HG02610 (cell line): ENCODE results near the gene RNMT.
"Not testable (repeated sequence)": the region's sequence is repeated elsewhere in the genome, so short reads cannot be mapped to it uniquely, and the experiment has no call there.

Experiments used
- ATAC-seq: cut with Tn5 transposase; IDR thresholded peaks from one replicate; pipeline ENCODE4 v1.9.1; 2021; ENCODE audit warnings: mild to moderate bottlenecking, moderate library complexity; ENCODE audit not compliant: unreplicated experiment

Gene RNMT

GRCh38 chr18:13730481-13730880 is 4.0 kb downstream of the RNMT start:
- ATAC-seq: no peak

DNA sequence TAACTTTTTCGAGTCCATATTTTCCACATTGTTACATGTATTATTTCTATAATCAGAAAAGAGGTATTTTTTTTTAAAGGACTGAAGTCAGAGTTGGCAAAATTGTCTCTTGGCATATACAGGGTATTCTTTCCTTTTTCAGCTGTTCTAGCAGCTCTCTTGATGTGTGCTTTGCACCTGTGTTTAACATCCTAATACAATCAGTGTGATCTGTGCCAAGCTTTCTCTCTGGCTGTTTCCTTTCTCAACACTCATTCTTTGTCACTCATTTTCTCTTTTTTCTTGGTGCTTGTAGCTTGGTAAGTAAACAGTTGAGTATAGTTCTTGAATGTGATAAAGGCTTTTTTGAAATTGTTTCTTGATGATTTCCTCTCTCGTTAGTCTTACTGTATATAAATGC is 9.2 kb downstream of the RNMT start:
- no peak for ATAC-seq

GRCh38 chr18:13745696-13746095 is 19.2 kb downstream of the RNMT start:
- no peak for ATAC-seq

DNA sequence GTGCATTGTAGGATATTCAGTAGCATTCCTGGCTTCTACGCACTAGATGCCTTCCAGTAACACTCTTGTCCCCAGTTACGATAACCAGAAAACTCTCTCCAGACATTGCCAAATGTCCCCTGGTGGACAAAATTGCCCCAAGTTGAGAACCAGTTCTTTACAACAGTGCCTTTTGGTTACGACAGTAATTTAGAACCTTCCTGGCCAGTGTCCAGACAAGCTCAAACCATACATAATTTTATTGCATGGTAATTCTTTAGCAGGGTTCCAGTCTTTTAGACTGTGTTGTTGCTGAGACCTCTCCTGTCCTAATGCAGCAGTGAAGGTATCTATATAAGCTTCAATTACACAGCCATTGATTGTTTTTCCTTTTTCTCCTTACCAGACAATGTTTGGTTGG is 20.2 kb downstream of the RNMT start:
- ATAC-seq: no peak

- ATAC-seq: not testable (repeated sequence)
Measured at GRCh38 chr18:13751599-13751998, 25.1 kb downstream of the RNMT start.

DNA sequence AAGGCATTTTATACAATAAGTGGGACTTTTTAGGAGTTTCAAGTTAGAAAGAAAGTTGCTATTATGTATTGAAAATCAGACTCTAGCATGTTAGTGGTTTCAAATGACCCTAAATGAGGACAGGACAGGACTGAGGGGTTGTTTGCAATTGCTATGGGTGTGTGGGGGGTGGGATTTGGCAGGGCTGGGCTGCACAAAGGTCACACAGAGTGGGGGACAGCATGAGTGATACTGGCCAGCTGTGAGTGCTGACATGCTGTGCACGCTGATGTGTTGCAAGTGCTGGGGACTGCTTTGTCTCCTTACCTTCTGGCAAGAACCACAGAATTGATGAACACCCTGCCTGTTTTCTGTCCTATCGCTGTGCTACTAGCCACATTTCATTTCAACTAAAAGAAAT is 29.8 kb downstream of the RNMT start:
- no peak for ATAC-seq

GRCh38 chr18:13756671-13757070 is 30.2 kb downstream of the RNMT start:
- no peak for ATAC-seq

- no peak for ATAC-seq
Measured at GRCh38 chr18:13758622-13759021, 32.1 kb downstream of the RNMT start.

GRCh38 chr18:13760047-13760446 is 33.6 kb downstream of the RNMT start:
- ATAC-seq: no peak

GRCh38 chr18:13762690-13763439 is 36.4 kb downstream of the RNMT start:
- no peak for ATAC-seq

- no peak for ATAC-seq
Measured at GRCh38 chr18:13775058-13775457, 48.6 kb downstream of the RNMT start.

GRCh38 chr18:13791181-13791580 is 64.7 kb downstream of the RNMT start:
- ATAC-seq: no peak

DNA sequence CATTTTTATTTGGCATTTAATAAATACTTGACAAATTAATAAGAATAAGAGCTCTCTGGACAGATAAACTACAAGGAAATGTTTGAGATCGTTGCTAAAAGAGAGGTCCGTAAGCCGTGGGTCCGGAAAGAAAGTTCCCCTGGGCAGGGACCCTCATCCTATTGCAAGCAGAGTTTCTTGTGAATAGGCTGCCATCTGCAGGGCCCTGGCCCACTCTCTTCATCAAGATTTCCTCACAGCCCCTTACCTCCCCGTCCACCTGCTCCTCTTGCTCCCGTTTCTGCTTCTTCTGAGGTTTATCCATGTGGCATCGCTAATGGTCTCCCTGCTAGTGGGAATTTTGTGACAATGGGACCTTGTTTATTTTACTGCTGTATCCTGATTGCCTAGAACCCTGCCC is 67.3 kb downstream of the RNMT start:
- ATAC-seq: no peak

DNA sequence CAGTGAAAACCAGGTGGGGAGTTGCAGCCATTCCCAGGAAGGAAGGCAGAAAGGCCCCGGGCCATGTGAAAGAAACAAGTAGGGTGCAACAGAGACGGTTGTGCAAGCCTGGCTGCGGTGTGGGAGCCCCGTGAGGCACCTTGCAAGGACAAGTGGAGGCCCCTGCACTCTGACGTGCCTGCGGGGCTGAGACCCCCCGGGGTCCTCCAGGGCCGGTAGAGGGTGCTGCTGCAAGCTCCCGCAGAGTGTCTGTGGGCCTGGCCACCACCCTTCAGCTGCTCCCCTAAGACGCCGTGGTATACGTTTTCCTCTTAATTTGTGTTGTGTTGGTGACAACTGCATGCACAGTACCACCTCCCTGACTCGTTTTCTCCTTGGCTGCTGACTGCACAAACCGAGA is 70.0 kb downstream of the RNMT start:
- no peak for ATAC-seq

- ATAC-seq: no peak
Measured at GRCh38 chr18:13797157-13797611, 70.7 kb downstream of the RNMT start.

DNA sequence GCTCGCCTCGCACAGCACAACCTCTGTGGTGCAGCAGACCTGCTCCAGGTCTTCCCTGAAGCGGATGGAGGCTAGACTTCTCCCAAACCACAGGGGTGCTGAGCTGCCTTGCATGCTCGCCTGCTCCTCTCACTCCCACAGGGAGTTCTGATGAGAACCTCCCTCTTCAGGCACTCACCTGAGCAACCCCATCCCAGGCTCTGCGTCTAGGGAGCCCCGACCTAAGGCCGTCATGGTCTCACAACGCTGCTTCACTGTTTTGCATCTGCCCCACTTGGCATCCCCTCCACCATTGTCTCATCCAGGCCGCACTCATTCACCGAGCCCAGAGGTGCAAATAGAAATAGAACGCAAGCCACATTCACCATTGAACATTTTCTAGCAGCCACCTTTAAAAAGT is 72.9 kb downstream of the RNMT start:
- no peak for ATAC-seq

- ATAC-seq: peak; percentile 45
Measured at GRCh38 chr18:13800505-13801259, 74.2 kb downstream of the RNMT start.

GRCh38 chr18:13801260-13801601 is 74.8 kb downstream of the RNMT start:
- no peak for ATAC-seq

DNA sequence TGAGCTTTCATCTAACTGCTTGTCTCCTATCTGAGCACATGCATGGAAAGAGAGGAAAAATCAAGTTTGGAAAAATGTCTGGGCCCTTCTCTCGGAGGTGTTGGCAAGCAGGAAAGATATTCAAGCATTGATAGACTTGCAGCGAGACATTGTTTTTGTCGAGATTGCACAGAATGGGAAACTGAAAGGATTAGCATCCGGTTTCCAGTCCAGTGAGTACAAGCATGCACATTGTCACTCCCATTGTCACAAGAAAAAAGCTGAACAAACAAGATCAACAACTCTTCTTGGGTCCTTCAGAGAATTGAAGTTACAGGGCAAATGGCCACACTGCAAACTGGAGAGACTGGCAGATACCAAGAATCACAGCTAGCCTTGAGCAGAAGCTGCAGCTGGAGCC is 77.8 kb downstream of the RNMT start:
- ATAC-seq: no peak

DNA sequence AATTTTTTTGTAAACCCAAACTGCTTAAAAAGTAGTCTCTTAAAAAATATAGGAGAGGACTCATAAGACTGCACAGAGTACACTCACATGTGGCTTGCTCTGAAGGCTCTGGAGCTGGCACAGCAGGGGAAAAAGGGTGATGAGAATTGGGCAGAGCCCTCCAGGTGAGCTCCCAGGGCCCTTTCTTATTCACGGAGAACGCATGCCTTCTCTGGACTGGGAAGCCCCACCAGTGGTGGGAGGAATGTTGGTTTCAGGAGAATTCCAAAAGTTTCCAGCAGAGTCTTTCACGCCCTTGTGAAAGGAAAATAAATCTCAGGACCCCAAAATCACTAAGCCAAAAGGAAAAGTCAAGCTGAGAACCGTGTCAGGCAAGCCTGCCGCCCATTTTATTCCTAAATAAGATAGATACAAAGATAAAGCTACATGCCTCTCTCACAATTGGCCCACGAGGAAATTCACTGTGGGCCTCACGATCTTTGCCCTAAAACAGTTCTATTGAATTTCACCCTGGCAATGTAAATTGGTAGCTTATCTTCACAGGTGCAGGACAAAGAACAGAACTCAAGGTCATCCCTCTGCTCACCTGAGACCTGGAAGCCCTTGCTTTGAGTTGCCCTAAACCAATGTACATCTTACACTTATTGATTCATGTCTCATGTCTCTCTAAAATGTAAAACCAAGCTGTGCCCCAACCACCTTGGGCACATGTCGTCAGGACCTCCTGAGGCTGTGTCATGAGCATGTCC is 82.0 kb downstream of the RNMT start:
- ATAC-seq: no peak

DNA sequence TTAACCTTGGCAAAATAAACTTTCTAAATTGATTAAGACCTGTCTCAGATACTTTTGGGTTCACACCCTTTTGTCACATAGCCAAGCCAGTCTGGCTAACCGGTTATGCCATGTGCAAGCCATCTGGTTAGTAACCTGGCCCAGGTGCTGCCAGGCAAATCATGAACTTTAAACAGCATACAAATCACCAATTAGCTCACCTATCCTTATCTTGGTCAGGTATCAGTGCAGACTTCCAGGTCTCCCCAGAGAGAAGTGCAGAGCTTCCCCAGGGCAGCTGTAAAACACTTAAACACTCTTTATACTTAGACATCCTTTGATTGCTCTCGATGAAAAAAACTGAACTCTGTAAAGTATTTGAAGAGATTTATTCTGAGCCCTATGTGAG is 82.6 kb downstream of the RNMT start:
- no peak for ATAC-seq
